ENCODE results near the gene IKZF1.

- TF ChIP-seq CTCF (IDR thresholded peaks at IDR 0.05 in 4 of 5, conservative IDR thresholded peaks at IDR 0.05 in 1 of 5) (no peak), POLR2A (IDR thresholded peaks at IDR 0.05) (no peak)
Measured at GRCh38 chr7:50409856-50410745, 105.6 kb downstream of the IKZF1 start.
